Activated CD4-positive, alpha-beta T cell treated with anti-CD3 and anti-CD28 coated beads, Interleukin-2, amount 50 U/mL, for 16 hours (primary cell): Measurements from ENCODE around the gene GPR132.
"Not testable (repeated sequence)": the region's sequence is repeated elsewhere in the genome, so short reads cannot be mapped to it uniquely, and the experiment has no call there.

Experiments used
- DNase-seq: peaks from one replicate; pipeline ENCODE4 v3.0.0-alpha.2; 2020

GPR132 gene

GRCh38 chr14:105090493-105091053, 25.3 kb upstream of the GPR132 start:
- peak; percentile 89 for DNase-seq

- no peak for DNase-seq
These were observed 24.7 kb upstream of the GPR132 start for GRCh38 chr14:105089746-105090492.

DNA sequence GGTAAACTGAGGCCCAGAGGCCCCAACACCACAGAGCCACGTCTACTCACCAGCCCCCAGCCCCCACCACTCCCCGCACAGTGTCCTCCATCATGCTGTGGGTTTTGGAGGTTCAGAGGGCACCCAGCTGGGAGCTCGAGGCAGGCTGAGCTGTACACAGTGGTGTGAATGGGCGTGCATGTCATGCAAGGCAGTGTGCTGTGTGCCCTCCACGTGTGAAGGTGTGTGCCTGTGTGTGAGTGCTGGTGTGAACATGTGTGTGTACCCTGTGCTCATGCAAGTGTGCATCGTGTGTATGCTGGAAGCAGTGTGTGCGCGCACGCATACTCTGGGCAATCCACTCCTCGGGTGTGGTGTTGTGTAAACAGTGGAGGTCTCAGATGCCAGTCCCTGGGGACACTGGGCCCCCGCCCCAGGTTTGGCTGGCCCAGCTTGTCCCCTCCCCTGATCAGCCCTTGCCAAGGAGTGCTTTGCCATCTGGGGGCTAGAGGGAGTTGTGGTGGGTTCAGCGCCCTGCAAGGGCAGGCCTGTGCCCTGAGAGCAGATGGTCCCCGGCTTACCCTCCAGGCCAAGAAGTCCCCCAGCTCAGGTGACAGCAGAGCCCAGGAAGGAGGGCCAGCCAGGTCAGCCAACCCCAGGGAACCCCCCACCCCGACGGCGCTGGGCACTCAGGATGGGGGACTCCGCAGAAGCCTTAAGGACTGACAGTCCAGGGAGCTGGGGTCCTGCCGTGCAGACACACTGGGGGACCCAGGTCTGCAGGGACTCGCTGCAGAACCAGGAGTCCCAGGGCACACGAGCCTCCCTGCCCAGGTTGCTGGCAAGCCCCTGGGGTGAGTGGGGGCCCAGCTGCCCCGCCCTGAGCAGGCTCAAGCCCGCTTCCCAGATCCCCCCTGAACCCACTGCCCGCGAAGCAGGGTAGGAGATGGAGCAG, 23.8 kb upstream of the GPR132 start:
- no peak for DNase-seq

DNA sequence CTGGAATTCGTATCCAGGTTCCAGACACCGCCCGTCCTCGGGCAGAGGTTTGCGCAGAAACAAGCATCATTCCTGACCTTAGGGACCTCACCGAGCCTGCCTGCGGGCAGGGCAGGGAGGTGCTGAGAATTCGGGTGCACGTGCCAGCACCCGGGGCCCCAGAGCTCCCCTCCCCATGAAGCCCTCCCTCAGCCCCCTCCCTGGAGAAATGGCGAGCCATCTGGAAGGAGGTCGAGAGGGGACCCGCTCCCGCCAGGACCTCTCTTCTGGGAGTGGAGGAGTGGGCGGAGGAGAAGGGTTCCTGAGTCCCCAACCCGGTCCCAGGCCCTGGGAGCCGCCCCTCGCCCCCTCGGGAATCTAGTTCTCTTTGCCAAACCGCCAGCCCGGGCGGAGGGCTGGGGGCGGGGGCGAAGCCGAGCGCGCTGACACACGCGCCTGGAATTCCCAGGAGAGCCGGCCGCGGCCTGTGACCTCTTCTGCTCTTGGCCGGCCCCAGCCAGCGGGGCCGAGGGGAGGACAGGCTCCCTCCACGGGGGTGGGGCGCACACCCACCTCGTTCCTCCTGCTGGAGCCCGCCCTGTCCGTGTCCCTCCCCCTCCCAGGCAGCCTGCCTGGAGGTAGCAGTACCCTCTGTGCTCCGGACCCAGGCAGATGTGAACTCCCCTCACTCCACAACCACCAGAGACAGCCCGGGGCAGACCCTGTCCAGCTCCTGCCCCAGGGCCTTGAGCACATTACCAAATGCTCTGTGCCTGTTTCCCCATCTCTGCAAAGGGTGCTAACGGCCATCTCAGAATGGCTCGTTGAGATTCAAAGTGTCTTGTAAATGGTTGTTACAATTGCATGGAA, 23.0 kb upstream of the GPR132 start:
- DNase-seq, result no peak

DNA sequence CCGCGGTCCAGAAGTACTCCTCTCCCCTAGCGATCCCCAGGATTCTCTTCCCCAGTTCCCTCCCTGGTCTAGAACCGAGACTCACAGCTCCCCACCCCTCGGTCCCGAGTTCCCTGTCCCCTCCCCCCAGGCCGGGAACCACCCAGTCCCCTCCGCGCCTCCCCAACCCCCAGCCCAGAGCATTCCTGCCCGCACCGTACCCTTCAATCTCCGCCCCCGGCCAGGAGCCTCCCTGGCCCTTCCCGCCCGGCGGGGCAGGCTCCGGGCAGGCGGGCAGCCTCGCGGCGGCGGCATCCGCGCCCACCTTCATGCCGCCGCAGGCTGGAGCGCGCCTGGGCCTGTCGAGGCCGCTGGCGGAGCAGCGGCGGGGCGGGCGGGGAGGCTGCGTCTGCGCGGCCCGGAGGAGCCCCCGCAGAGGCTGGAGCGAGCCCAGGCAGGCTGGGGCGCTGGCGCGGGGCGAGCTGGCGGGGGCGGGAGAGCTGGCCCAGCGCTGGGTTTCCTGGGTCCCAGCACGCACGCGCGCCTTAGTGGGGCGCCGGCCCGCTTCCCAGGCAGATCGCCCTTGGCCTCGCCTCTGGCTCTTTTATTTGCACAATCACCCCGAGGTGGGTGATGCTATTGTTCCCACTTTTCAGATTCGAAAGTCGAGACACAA, 22.2 kb upstream of the GPR132 start:
- DNase-seq, result no peak

DNA sequence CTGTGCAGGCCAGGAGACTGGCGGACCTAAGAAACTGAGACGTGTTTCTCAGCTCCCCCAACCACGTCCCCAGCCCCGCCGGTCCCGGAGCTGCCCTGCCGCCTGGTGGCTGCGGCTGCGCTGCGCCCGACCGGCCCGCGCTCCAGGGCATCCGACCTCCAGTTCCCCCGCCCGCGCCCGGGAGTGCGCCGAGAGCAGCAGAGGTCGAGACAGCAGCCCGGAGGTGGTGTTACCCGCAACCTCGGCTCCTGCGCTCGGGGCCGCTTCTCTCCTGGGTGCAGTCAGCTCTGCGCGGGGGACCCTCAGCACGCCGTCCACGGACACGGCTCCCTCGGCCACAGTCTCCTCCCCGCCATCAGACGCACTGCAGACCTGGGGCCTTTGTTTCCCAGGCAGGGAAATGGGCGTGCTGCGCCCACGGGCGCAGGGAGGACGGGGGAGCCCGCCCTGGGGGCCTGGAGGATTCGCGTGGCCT, 21.6 kb upstream of the GPR132 start:
- DNase-seq, result peak; percentile 86

- DNase-seq, result no peak
These were observed 20.5 kb upstream of the GPR132 start for GRCh38 chr14:105085766-105086165.

GRCh38 chr14:105084741-105085571, 19.7 kb upstream of the GPR132 start:
- DNase-seq, result no peak

- no peak for DNase-seq
These were observed 18.9 kb upstream of the GPR132 start for GRCh38 chr14:105083926-105084685.

DNA sequence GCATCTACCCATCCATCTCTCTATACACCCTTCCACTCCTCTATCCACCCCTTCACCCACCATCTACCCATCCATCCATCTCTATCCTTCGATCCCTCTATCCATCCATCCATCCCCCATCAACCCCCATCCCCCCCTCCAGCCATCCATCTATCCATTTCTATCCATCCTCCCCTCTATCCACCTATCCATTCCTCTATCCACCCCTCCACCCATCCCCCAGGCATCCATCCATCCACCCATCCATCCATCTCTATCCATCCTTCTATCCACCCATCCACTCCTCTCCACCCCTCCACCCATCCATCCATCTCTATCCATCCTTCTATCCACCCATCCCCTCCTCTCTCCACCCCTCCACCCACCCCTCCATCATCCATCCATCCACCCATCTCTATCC, 17.5 kb upstream of the GPR132 start:
- no peak for DNase-seq

GRCh38 chr14:105081473-105081872, 16.2 kb upstream of the GPR132 start:
- DNase-seq, result not testable (repeated sequence)

GRCh38 chr14:105080161-105080560, 14.9 kb upstream of the GPR132 start:
- no peak for DNase-seq

- DNase-seq, result no peak
These were observed 13.1 kb upstream of the GPR132 start for GRCh38 chr14:105078294-105078693.

GRCh38 chr14:105077649-105077995, 12.4 kb upstream of the GPR132 start:
- DNase-seq, result no peak

- no peak for DNase-seq
These were observed 11.8 kb upstream of the GPR132 start for GRCh38 chr14:105076805-105077648.

DNA sequence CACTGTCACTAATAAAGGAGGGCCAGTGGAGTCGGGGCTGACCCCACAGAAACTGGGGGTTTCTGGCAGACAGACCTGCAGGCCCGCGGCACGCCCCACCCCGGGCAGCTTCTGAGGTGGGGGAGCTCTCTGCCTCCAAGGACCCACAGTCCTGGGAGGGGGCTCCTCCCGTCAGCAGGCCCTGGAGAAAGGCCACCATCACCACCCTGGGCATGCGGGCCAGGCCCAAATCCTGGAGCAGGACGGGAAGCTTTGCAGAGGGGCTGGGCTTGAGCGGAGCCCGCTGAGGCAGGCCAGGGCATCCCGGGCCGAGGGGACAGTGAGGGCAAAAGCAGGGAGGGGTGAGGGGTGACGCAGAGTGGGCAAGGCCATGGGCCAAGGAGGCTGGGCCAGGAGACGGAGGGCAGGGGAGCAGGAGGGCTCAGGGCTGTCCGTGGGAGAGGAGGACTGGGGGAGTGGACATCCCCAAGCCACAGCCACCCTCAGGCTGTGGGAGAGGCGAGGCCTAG, 11.1 kb upstream of the GPR132 start:
- DNase-seq, result no peak

- no peak for DNase-seq
These were observed 10.4 kb upstream of the GPR132 start for GRCh38 chr14:105075379-105076295.

- no peak for DNase-seq
These were observed 9.4 kb upstream of the GPR132 start for GRCh38 chr14:105074601-105075053.
